Psoas muscle (tissue), 8 donors: Measurements from ENCODE around the gene CACNA1C. TPM values are rescaled to one million over a fixed set of nuclear protein-coding genes. Genes with fewer than 3 reads are reported as not detected.
A peak's percentile ranks its signal among the peaks of the same experiment; 100 is the strongest.

Experiments
- ATAC-seq, 4 donors: fragments of 200-7000 bp; cut with Tn5 transposase; one replicate each; pipeline ENCODE4 v1.9.1; 2020; ENCODE audit warnings: moderate library complexity in 3 of 4, mild to moderate bottlenecking in 2 of 4
- DNase-seq, 2 donors: peaks; one replicate each; pipeline ENCODE4 v3.0.0-alpha.2; 2020
- H3K27ac ChIP-seq: fragments of 200-600 bp; one replicate; pipeline ENCODE4 v1.8.0; 2022
- H3K27me3 ChIP-seq, 3 donors: fragments of 200-600 bp in 1 of 3; one replicate each; pipeline versions ENCODE4 v1.6.1 to v1.8.0; 2013 to 2022; ENCODE audit warnings: low read length in 2 of 3, mild to moderate bottlenecking in 2 of 3, moderate library complexity in 1 of 3; ENCODE audit not compliant: insufficient read depth in 3 of 3
- H3K36me3 ChIP-seq, 2 donors: fragments of 200-600 bp in 1 of 2; one replicate each; pipeline versions ENCODE4 v1.6.1 to v1.8.0; 2013 to 2022; ENCODE audit warnings: low read depth in 1 of 2, mild to moderate bottlenecking in 1 of 2, moderate library complexity in 1 of 2; ENCODE audit not compliant: insufficient read depth in 1 of 2
- H3K4me1 ChIP-seq: fragments of 200-600 bp; one replicate; pipeline ENCODE4 v1.8.0; 2022
- H3K4me3 ChIP-seq: fragments of 200-600 bp; one replicate; pipeline ENCODE4 v1.8.0; 2022; ENCODE audit warnings: mild to moderate bottlenecking
- H3K9me3 ChIP-seq: fragments of 200-600 bp; one replicate; pipeline ENCODE4 v1.8.0; 2022
- CTCF ChIP-seq: fragments of 200-600 bp; IDR thresholded peaks from one replicate; pipeline ENCODE4 v1.8.0; 2022; ENCODE audit warnings: antibody characterized with exemption
- WGBS, 3 donors: extraction: QIAGEN DNeasy Blood & Tissue Kit; methylation state at CpG; one replicate each; pipeline versions ENCODE4 v1.1.6 to v1.1.7; 2013; 5-methylcytosine and 5-hydroxymethylcytosine counted together
- intact Hi-C, 2 donors: fragments of 100-400 bp; cut with DNase I; formaldehyde crosslinking; loops; one replicate each; pipeline versions ENCODE4 v1.11.0 to v1.14.2; 2022
- polyA plus RNA-seq, 3 donors: library from polyadenylated mRNA; stranded (reverse); fragments of 200-250 nt; gene quantifications; one replicate each; pipeline ENCODE4 v1.2.3, GENCODE V29; 2013
- total RNA-seq, 4 donors: library from RNA; stranded (reverse); fragmentation: NEBNext Ultra II Directional in 2 of 4; extraction: Animal tissue kit (Norgen Biotek cat#: 25700) in 2 of 4; gene quantifications; one replicate each; pipeline versions ENCODE4 v1.2.1 to v1.2.4, GENCODE V29; 2021 to 2023
- donor health status: healthy with polysubstance abuse.
- donor health status: DM: no; HTN: no; CAD: no; lungs with moderate emphysema.
- donor health status: Bipolar disorder and iron deficiency.
- donor health status: healthy.
- donor health status: DM: yes; HTN: yes; CAD: no.
- donor health status: DM: no; HTN: no; CAD: no.
- donor health status: DM: no; HTN: no; CAD: no.
- donor health status: DM: yes; HTN: yes; CAD: no.

Gene CACNA1C
- total and polyA plus RNA-seq, 7 donors = 0.26 to 2.9 (median 0.95) TPM

- Histone ChIP-seq H3K36me3 (no peaks in the 10 kb centered on the region), H3K27ac (peak overlapping the region; percentile 46), H3K27me3 (no peaks in the 10 kb centered on the region), H3K4me1 (peaks cover 14% of the 10 kb centered on the region), H3K9me3 (no peaks in the 10 kb centered on the region), H3K4me3 (no peak overlapping the region)
- 70 to 78% (median 77%) methylated on average over 6 of the region's 6 CpGs for WGBS, 3 donors
- intact Hi-C loops = no loop called here
- DNase-seq = no peak
- peak in 2 of 4 donors; percentile 14 to 17 for ATAC-seq
- TF ChIP-seq CTCF = no peak
Observed at GRCh38 chr12:2353691-2354090, 300.9 kb downstream of the CACNA1C start.

DNA sequence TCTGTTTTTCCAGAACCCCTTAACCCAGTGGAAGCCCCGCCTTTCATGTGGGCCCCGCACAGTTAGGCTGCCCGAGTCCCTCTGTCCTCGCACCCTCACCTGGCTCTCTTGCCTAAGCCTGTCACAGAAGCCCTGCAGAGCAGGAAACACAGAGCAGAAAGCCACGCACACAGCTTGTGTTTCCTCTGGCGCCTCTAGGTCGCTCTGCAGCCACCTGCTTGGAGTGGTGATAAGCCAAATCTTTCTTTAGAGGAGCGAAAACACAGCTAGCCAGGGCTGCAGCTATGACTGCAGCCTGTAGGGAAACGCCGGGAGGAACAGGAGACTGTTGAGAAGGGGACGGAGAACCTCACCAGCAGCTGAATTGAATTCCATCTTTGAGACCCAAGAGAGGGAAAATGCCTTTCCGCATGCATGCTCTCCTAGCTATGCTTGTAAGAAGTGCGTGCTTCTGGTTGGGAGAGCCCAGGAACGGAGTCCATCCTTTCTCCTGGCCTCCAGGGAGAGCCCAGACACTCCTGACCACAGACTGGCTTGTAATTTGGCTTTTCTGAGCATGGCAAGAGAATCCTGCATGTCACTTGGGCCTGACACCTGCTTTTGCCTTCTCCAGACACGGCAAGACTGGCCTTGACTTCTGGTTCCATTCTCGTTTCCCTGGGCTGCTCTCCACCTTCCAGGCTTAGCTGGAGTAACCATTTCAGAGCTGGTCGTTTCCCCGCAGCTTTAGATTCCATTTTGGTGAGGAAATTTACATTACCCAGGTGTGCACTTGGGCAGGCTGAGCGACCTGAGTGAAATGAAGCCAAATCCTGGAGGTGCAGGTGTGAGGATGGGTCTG is 301.6 kb downstream of the CACNA1C start:
- no peaks in the 10 kb centered on the region for H3K36me3 ChIP-seq
- ATAC-seq = peak; percentile 88 to 93 (median 90)
- H3K27me3 ChIP-seq = no peaks in the 10 kb centered on the region
- H3K9me3 ChIP-seq = no peaks in the 10 kb centered on the region
- H3K4me1 ChIP-seq = peaks cover 13% of the 10 kb centered on the region
- no peak overlapping the region for H3K4me3 ChIP-seq
- peak overlapping the region; percentile 46 for H3K27ac ChIP-seq
- peak; percentile 20 for TF ChIP-seq CTCF
- intact Hi-C loops = no loop called here
- no peak for DNase-seq
- 28 to 36% (median 29%) methylated on average over 19 of the region's 19 CpGs for WGBS, 3 donors

DNA sequence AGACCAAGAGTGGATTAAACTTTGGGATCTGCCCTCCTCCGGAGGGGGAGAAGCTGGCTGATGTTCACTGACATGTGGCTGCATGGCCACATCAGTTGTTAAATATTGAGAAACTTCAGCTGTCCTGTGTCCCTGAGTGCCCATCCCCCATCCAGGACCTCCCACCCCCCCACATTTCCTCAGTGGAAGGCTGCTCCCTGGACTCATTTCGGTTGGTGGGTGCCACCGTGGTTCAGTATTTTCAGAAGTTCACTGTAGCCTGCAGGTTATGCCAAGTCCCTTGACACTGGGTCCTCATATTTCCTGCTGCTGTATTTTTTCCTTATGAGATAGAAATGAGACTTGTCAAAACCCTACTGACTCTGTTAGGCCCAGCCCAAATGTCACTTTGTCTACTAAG is 302.4 kb downstream of the CACNA1C start:
- intact Hi-C loops = no loop called here
- Histone ChIP-seq H3K27me3 (peaks cover 0 to 1% (median 0%) of the 10 kb centered on the region in 3 donors), H3K4me1 (peaks cover 13% of the 10 kb centered on the region), H3K9me3 (no peaks in the 10 kb centered on the region), H3K36me3 (no peaks in the 10 kb centered on the region), H3K4me3 (no peak overlapping the region), H3K27ac (no peak overlapping the region)
- no peak for DNase-seq
- no peak for TF ChIP-seq CTCF
- WGBS, 3 donors = 50 to 68% (median 55%) methylated on average over 3 of the region's 3 CpGs
- ATAC-seq = no peak

DNA sequence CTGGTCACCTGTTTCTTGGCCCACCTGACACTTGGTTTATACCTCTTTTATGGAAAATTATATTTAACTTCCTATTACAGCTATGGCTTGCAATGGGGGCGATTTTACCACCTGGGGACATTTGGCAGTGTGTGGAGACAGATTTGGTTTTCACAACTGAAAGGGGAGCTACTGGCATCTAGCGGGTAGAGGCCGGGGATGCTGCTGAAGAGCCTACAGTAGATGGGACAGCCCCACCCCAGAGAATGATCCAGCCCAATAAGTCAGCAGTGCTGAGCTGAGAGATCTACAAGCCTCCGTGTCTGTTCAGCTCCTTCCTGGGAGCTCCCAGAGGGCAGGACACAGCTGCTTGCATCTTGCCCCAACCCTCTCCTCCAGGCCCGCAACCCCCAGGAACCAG is 302.8 kb downstream of the CACNA1C start:
- no peak for ATAC-seq
- Histone ChIP-seq H3K27me3 (peaks cover 0 to 3% (median 0%) of the 10 kb centered on the region in 3 donors), H3K36me3 (no peaks in the 10 kb centered on the region), H3K4me1 (peaks cover 13% of the 10 kb centered on the region), H3K27ac (no peak overlapping the region), H3K9me3 (no peaks in the 10 kb centered on the region), H3K4me3 (no peak overlapping the region)
- whole genome bisulfite sequencing, 3 donors = 82 to 87% (median 84%) methylated on average over 5 of the region's 5 CpGs
- intact Hi-C loops = no loop called here
- no peak for TF ChIP-seq CTCF
- no peak for DNase-seq
